ENCODE data around the gene ACBD4.

Gene ACBD4

DNA sequence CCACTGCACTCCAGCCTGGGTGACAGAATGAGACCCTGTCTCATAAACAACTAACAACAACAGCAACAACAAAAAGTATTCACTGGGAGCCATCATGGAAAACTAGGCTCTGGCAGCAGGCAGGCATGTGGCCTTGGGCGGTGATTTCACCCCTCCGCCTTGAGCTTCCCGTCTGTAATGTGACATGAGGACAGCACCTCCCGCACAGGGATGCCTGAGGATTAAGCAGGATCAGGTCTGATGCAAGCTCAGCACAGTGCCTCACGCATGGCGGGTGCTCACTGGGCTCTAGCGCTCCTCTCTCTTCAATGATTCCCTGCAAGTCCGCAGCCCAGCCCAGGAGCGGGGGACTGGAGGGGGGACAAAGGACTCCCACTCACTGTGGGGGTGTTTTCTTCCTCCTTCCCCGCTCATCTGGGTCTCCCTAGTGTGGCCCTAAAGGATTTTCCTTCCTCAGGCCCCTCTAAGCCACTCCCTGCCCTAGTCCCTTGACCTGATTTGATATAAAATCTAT is 6.0 kb upstream of the ACBD4 start:
- H3K4me1 Mint-ChIP-seq (ENCODE audit: low read depth in 2 of 2), result peaks cover 3 to 10% of the 10 kb centered on the region in 2 donors
- H3K4me3 Mint-ChIP-seq, result no peak overlapping the region
- no peak for ATAC-seq (replicated peaks)
- peaks cover 0 to 12% of the 10 kb centered on the region in 2 donors for H3K27me3 Mint-ChIP-seq
- H3K36me3 Mint-ChIP-seq (ENCODE audit: insufficient read depth), result peaks cover 15% of the 10 kb centered on the region
- H3K9me3 Mint-ChIP-seq, result no peaks in the 10 kb centered on the region
- no peak for DNase-seq
- no peak overlapping the region for H3K27ac Mint-ChIP-seq

DNA sequence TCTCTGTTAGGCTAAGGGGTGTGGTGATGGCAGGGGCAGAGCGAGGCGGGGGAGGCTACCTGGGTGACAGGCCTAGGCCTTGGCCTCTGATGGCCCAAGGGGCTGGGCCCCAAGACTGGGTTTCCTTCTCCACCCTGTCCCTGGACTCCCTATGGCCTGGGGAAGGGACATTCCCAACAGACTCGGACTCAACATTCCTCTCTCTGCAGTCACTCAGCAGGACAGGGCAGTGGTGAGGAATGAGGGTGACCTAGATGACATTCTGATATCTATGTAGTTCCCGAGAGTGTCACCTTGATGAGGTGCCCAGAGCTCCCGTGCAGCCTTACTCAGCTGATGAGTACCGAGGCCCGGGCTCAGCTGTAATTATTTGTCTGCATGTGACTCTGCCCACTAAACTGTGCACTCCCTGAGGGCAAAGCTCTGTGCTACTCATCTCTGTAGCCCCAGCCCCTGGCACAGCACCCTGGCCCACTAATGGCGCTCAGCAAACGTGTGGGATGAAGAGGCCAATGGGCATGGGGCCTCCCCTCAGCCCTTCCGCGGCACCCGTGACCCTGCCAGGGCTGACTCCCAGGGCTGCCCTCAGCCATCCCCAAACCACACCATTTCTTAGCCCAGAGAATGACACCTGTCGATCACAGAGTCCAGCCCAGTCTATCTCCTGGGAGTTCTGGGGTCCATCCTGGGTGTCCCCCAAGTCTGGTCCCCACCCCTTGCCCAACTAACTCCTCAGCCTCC is 5.4 kb upstream of the ACBD4 start:
- no peak for ATAC-seq (replicated peaks)
- no peak for DNase-seq
- Mint-ChIP-seq H3K4me1 (ENCODE audit: low read depth in 2 of 2) (peaks cover 0 to 11% of the 10 kb centered on the region in 2 donors), H3K9me3 (no peaks in the 10 kb centered on the region), H3K27me3 (peaks cover 0 to 12% of the 10 kb centered on the region in 2 donors), H3K4me3 (peak overlapping the region in 1 of 2 donors; percentile 37), H3K36me3 (ENCODE audit: insufficient read depth) (peaks cover 17% of the 10 kb centered on the region), H3K27ac (no peak overlapping the region)

DNA sequence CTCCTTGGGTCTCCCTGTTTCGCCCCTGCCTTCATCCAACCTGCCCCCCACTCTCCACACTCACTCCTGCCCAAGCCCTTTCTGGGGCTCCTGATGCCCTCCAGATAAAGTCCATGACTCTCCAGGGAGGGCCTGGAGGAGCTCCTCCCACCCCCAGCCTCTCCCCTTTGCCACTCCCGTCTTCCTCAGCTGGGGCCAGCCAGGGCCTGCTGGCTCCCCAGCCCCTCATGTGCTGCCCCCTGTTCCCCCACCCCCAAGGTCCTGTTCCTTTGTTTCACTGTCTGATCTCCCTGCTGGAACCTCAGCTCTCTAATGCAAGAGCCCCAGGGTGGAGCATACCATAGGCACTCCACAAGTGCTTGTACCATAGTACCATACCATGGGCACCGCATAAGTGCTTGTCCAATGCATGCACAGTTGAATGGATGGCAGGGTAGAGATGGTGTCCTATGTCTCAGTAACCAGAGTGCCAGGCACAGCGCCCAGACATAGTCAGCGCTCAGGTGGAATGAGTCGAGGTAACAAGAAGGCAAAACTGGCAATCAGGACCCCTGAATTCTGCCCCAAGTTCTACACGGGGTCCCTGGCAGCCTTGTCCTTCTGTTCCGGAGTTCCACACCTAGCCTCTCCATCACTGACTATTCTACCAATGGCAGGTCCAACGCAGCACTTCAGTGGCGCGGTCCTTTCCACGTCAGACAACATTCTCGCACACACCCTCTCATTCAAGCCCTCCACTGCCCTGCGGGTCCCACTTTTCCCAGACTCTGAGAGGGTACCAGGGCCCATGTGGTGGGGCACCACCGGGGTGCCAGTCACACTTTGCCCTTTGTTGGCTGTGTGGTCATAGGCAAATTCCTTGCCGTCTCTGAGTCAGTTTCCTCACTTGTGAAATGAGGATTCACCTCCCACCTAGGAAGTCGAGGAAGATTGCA is 4.5 kb upstream of the ACBD4 start:
- peaks cover 0 to 12% of the 10 kb centered on the region in 2 donors for H3K27me3 Mint-ChIP-seq
- H3K27ac Mint-ChIP-seq, result no peak overlapping the region
- no peaks in the 10 kb centered on the region for H3K9me3 Mint-ChIP-seq
- H3K4me3 Mint-ChIP-seq, result peak overlapping the region; percentile 71 to 84
- H3K4me1 Mint-ChIP-seq (ENCODE audit: low read depth in 2 of 2), result peaks cover 2 to 17% of the 10 kb centered on the region in 2 donors
- H3K36me3 Mint-ChIP-seq (ENCODE audit: insufficient read depth), result peaks cover 22% of the 10 kb centered on the region
- ATAC-seq (replicated peaks), result no peak
- no peak for DNase-seq

DNA sequence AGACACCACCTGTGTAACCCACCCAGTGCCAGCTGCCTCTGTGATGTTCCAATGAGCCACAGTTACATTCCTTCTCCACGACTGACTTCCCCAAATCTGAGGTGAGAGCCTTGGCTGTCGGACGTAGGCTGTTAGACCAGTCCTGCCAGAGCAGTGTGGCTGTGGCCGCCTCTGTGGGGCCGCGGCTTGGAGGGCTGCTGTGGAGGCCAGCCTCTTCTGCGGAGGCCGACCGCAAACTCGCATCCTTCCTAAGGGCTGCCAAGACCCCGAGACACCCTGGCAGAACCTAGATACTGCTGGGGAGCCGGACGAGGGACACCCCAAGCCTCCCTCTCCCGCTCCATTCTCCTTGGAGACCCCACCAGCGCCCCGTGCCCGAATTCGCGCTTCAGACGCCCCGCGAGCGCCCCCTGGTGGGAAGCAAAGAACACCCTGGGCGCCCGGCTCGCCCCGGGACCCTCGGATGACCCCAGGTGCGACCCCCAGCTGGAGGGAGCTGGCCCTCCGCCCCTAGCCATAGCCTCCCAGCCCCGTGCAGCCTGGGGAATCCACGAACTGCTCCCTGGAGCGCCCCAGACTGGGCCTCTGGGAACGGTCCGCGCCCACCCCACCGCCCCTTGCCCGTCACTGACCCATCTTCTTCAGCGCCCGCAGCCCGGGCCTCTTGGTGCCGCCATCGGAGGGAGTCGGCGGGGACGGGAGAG is 3.7 kb upstream of the ACBD4 start:
- DNase-seq (peak; percentile 39 to 47 (median 42)), ATAC-seq (replicated peaks) (peak; percentile 4)
- H3K9me3 Mint-ChIP-seq, result no peaks in the 10 kb centered on the region
- peaks cover 0 to 12% of the 10 kb centered on the region in 2 donors for H3K27me3 Mint-ChIP-seq
- H3K27ac Mint-ChIP-seq, result no peak overlapping the region
- H3K4me1 Mint-ChIP-seq (ENCODE audit: low read depth in 2 of 2), result peaks cover 6 to 23% of the 10 kb centered on the region in 2 donors
- peak overlapping the region; percentile 71 to 84 for H3K4me3 Mint-ChIP-seq
- peaks cover 22% of the 10 kb centered on the region for H3K36me3 Mint-ChIP-seq (ENCODE audit: insufficient read depth)

DNA sequence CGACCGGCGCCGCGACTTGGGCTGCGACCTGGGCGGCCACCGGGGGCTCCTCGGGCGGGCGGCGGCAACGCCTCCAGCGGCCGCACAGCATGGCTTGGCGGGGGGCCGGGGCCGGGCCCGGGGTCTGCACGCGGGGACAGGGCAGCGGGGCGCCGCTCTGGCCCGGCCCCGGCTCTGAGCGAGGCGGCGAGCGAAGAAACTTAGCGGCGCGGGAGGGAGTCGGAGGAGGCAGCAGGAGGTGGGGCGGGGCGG is 3.2 kb upstream of the ACBD4 start, which contains the start of gene PLCD3:
Gene PLCD3 (minus strand): TSS at position 196 of the 252 bp plus-strand sequence. CDS start 105 bp downstream, at position 91.
- Mint-ChIP-seq H3K27me3 (peaks cover 0 to 12% of the 10 kb centered on the region in 2 donors), H3K4me1 (ENCODE audit: low read depth in 2 of 2) (peaks cover 6 to 23% of the 10 kb centered on the region in 2 donors), H3K9me3 (no peaks in the 10 kb centered on the region), H3K27ac (peak within 1 kb of the TSS; percentile 82 to 84), H3K4me3 (peak within 1 kb of the TSS; percentile 84 to 87), H3K36me3 (ENCODE audit: insufficient read depth) (peaks cover 22% of the 10 kb centered on the region)
- DNase-seq (no peak), ATAC-seq (replicated peaks) (no peak)

DNA sequence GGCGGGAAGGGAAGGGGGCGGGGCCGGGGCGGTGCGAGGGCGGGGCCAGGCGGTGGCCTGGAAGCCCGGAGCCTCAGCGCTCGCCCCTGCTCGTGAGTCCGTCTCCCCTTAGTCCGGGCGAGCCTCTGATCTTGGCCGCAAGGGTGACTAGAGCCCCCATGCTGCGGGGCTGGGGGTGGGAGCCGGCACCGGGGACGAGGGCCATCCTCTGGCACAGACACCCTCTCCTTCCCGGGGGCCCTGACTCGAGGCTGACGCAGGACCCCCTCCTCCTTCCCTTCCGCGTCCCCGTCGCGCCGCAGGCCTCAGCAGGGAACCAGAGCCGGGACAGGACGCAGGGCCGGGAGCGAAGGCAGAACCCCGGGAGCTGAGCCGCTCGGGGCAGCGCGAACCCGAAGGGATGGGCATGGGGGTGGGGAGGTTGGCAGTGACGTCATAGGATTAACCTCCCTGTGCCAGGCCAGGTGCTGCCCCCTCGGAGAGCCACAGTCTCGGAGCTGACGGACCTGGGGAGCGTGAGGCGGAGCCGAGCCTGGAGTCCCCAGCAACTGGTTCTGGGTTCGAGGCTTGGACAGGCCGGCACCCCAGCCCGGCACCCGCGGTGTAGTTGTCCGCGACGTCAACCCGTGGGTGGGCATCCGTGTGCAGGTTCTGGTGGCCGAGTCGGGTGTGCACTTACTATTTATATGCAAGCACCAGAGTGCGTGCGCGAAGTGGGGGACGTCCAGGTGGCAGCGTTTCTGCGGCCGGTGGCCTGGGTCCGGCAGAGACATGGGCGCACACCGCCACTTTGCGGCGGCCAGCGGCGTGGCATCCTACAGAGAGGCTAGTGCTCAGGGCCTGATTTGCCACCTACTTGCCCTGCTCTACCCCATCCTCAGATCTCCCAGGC is 2.7 kb upstream of the ACBD4 start:
- peaks cover 6 to 26% of the 10 kb centered on the region in 2 donors for H3K4me1 Mint-ChIP-seq (ENCODE audit: low read depth in 2 of 2)
- H3K27me3 Mint-ChIP-seq, result peaks cover 0 to 12% of the 10 kb centered on the region in 2 donors
- DNase-seq (peak; percentile 53 to 72 (median 55)), ATAC-seq (replicated peaks) (peak; percentile 47)
- peak overlapping the region; percentile 84 to 87 for H3K4me3 Mint-ChIP-seq
- H3K27ac Mint-ChIP-seq, result peak overlapping the region; percentile 82 to 84
- H3K9me3 Mint-ChIP-seq, result no peaks in the 10 kb centered on the region
- peaks cover 22% of the 10 kb centered on the region for H3K36me3 Mint-ChIP-seq (ENCODE audit: insufficient read depth)

DNA sequence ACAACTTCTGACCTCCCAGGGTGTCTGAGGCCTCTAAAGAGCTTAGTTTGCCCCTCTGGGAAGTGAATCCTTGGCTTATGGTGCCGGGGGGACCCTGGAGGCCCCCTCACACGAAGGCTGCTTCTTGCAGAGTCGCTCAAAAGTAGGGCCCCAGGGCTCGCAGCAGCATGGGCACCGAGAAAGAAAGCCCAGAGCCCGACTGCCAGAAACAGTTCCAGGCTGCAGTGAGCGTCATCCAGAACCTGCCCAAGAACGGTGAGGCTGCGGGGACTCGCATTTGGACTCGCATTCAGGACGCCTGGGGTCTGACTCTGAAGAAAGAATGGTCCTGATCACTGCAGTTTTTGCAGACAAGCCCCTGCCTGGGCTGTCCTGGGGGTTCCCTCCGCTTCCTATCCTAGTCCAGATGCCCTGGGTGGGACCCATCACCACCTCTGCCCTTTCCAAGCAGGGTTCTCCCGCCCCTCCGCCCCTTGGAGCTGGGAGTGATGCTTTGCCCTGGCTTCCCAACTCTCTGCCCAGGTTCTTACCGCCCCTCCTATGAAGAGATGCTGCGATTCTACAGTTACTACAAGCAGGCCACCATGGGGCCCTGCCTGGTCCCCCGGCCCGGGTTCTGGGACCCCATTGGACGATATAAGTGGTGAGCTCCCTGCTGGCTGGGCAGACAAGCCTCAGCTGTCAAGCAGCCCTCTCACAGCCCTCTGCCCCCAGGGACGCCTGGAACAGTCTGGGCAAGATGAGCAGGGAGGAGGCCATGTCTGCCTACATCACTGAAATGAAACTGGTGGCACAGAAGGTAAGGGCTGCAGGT is 698 bp downstream of the ACBD4 start:
- H3K27ac Mint-ChIP-seq, result peak overlapping the region; percentile 63 to 87
- ATAC-seq (replicated peaks) (no peak), DNase-seq (no peak)
- H3K4me1 Mint-ChIP-seq (ENCODE audit: low read depth in 2 of 2), result peaks cover 10 to 31% of the 10 kb centered on the region in 2 donors
- peak overlapping the region; percentile 85 to 87 for H3K4me3 Mint-ChIP-seq
- H3K27me3 Mint-ChIP-seq, result peaks cover 0 to 4% of the 10 kb centered on the region in 2 donors
- H3K9me3 Mint-ChIP-seq, result no peaks in the 10 kb centered on the region
- peaks cover 22% of the 10 kb centered on the region for H3K36me3 Mint-ChIP-seq (ENCODE audit: insufficient read depth)

DNA sequence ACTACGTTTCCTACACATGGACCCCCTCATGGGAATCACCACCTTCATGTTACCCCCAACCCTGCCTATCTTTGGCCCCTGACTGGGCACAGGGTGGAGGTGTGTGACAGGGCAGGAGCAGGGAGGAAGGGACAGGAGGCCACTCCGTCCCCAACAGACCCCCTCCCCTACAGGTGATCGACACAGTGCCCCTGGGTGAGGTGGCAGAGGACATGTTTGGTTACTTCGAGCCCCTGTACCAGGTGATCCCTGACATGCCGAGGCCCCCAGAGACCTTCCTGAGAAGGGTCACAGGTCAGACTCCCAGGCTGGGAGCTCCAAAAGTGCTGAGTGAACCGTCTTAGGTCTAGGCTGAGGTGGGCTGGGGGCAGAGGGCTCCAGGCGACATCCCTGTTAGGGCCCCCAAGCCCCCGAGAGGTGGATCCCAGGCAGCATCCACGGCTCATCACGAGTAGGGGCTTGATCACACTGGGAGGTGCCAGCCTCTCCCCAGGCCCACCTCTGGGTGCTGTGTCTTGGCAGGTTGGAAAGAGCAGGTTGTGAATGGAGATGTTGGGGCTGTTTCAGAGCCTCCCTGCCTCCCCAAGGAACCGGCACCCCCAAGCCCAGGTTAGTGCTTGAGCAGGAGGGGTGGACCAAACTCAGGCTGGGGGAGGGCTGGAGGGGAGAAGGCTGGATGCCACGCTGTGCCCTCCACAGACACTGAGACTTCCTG is 1.5 kb downstream of the ACBD4 start:
- no peak for DNase-seq
- peak overlapping the region; percentile 85 to 87 for H3K4me3 Mint-ChIP-seq
- peaks cover 17% of the 10 kb centered on the region for H3K36me3 Mint-ChIP-seq (ENCODE audit: insufficient read depth)
- no peaks in the 10 kb centered on the region for H3K27me3 Mint-ChIP-seq
- H3K4me1 Mint-ChIP-seq (ENCODE audit: low read depth in 2 of 2), result peaks cover 17 to 29% of the 10 kb centered on the region in 2 donors
- no peaks in the 10 kb centered on the region for H3K9me3 Mint-ChIP-seq
- ATAC-seq (replicated peaks), result no peak
- H3K27ac Mint-ChIP-seq, result no peak overlapping the region

DNA sequence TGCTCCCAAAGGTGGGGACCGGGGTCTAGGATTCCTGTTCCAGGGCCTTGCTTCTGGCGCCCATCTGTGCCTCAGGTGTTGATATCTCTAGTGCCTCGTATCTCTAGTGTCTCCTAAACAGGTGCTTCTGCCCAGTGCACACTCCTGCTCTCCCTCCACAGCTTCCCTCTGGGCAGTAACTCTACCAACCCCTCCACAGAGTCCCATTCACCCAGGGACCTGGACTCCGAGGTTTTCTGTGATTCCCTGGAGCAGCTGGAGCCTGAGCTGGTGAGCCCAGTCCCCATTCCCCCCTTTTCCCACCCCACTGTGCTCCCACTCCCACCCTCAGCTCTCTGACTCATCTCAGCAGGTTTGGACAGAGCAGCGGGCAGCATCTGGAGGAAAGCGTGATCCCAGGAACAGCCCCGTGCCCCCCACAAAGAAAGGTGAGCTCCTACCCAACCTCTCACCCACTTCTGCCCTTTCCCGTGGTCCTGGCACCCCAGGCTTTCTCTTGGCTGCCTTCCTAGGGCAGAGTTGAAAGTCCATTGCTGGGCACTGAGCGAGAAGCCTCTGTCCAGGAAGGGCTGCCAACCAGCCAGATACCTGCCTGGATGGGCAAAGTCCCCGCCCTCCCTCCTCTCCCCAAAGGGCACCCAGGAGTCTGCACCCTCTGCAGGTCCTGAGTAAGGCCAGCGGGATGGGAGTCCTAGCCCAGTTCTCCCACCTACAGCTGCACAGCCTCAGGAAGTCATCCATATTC is 2.2 kb downstream of the ACBD4 start:
- Mint-ChIP-seq H3K4me1 (ENCODE audit: low read depth in 2 of 2) (peaks cover 17 to 29% of the 10 kb centered on the region in 2 donors), H3K4me3 (peak overlapping the region in 1 of 2 donors; percentile 22), H3K27me3 (no peaks in the 10 kb centered on the region), H3K27ac (no peak overlapping the region), H3K36me3 (ENCODE audit: insufficient read depth) (peaks cover 17% of the 10 kb centered on the region), H3K9me3 (no peaks in the 10 kb centered on the region)
- ATAC-seq (replicated peaks) (no peak), DNase-seq (no peak)

DNA sequence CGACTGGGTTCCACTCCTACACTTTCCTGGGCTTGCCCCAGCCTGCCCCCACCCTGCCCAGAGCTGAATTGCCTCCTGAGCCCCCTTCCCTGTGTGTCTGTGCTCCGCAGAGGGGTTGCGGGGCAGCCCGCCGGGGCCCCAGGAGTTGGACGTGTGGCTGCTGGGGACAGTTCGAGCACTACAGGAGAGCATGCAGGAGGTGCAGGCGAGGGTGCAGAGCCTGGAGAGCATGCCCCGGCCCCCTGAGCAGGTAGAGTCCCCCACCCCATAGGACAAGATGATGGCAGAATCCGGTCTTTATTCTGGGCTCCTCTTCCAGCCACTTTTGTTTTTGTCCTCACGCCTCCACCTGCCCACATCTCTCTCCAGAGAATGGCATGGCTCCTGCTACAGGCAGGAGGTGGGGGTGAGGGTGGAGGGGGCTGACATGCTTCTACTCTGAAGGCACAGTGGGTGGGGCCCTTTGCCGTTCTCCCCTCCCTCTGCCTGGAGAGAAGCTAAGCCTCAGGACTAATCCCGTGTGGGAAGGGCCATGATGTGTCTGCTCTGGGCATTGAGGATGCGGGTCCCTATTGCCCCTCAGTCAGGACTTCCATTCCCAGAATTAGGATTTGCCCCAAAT is 3.5 kb downstream of the ACBD4 start:
- no peaks in the 10 kb centered on the region for H3K27me3 Mint-ChIP-seq
- H3K9me3 Mint-ChIP-seq, result no peaks in the 10 kb centered on the region
- DNase-seq (no peak), ATAC-seq (replicated peaks) (no peak)
- H3K4me1 Mint-ChIP-seq (ENCODE audit: low read depth in 2 of 2), result peaks cover 20 to 25% of the 10 kb centered on the region in 2 donors
- no peak overlapping the region for H3K4me3 Mint-ChIP-seq
- H3K27ac Mint-ChIP-seq, result no peak overlapping the region
- peaks cover 10% of the 10 kb centered on the region for H3K36me3 Mint-ChIP-seq (ENCODE audit: insufficient read depth)

All from effector memory CD8-positive, alpha-beta T cell (primary cell).